ENCODE measurements around the gene SYTL3.

SYTL3 gene

DNA sequence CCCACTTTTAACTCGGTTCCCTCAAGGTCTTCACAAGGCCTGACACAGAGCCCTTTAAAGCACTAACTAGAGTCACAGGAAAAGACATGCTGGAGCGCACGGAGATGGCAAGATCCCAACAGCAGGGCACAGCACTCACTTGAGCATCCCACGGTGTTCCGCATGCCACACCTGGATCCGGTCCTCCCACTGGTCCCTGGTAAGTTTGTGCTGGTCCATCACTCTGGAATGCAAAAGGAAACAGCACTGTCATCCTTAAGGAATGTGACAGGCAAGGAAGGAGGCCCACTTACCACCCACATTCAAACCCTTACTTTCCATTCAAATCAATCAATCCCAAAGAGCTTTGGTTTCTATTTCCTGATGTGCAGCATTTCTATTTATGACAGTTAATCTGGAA is 134.7 kb downstream of the SYTL3 start:
- no peak overlapping the region for H3K4ac ChIP-seq (ENCODE audit: low read length)
- H2BK12ac ChIP-seq (ENCODE audit: low read length) = no peak overlapping the region
- no peak overlapping the region for H2AK5ac ChIP-seq (ENCODE audit: low read depth, low read length)
- no peak overlapping the region for H3K9ac ChIP-seq (ENCODE audit: low read depth, low read length, poor library complexity)
- H3K4me1 ChIP-seq (ENCODE audit: control insufficient read depth in 2 of 2, insufficient read depth in 1 of 2, low read depth in 1 of 2, low read length in 2 of 2) = peaks cover 0 to 5% of the 10 kb centered on the region in 2 donors
- no peak overlapping the region for H3K4me2 ChIP-seq (ENCODE audit: insufficient read depth, low read length, poor library complexity, severe bottlenecking)
- no peak overlapping the region for H2BK15ac ChIP-seq (ENCODE audit: low read length)
- DNase-seq (ENCODE audit: low spot score) = no peak
- H4K8ac ChIP-seq (ENCODE audit: low read depth, low read length) = no peak overlapping the region
- H3K27ac ChIP-seq (replicated peaks; ENCODE audit: low read length) = no peak overlapping the region
- H3K27me3 ChIP-seq (ENCODE audit: control insufficient read depth in 3 of 3, insufficient read depth in 3 of 3, low read depth in 1 of 3, low read length in 3 of 3) = no peaks in the 10 kb centered on the region
- H3K4me3 ChIP-seq (ENCODE audit: low read length in 2 of 2) = no peak overlapping the region
- H2BK5ac ChIP-seq (ENCODE audit: low read length) = no peak overlapping the region
- no peaks in the 10 kb centered on the region for H3K79me1 ChIP-seq (ENCODE audit: low read depth, low read length)
- H2BK120ac ChIP-seq (ENCODE audit: low read depth, low read length) = no peak overlapping the region
- no peak overlapping the region for H3K18ac ChIP-seq (ENCODE audit: low read length)
- no peak overlapping the region for H4K91ac ChIP-seq (ENCODE audit: low read depth, low read length, poor library complexity)
- H3K36me3 ChIP-seq (replicated peaks in 1 of 2; ENCODE audit: control insufficient read depth in 2 of 2, insufficient read depth in 2 of 2, low read length in 2 of 2) = peaks cover 44 to 93% of the 10 kb centered on the region in 2 donors
- no peak overlapping the region for H3K23ac ChIP-seq (ENCODE audit: low read depth, low read length, poor library complexity)
- no peak overlapping the region for H2AFZ ChIP-seq (ENCODE audit: low read length)
- no CpG with 5 or more reads among the region's 6 CpGs for WGBS, 2 donors (ENCODE audit: extremely low coverage in 2 of 2, insufficient read length in 2 of 2, insufficient replicate concordance in 1 of 2)
- no peak overlapping the region for H3K14ac ChIP-seq (ENCODE audit: low read length)
- H3K9me3 ChIP-seq (replicated peaks in 1 of 2; ENCODE audit: control insufficient read depth in 2 of 2, insufficient read depth in 1 of 2, low read depth in 1 of 2, low read length in 2 of 2) = peaks cover 0 to 2% of the 10 kb centered on the region in 2 donors

DNA sequence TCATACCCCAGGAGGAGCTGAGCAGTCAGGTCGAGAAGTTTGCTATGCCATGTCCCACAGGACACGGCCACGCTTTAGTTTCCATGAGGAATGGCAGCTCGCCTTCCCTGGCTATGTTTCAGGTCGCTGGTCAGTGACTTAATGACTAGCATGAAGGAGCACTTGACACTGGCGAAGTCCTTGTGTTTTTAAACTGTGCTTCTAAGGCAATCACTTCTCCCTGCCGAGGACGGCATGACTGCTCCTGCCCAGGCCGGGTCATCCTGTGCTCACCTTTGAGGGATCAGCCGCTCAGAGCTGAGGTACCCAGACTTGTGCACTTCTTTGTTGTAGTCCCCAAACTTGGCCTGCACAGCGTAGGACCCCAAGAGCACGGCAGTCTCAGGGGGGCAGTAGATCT is 135.2 kb downstream of the SYTL3 start:
- Histone ChIP-seq H4K91ac (ENCODE audit: low read depth, low read length, poor library complexity) (no peak overlapping the region), H3K23ac (ENCODE audit: low read depth, low read length, poor library complexity) (peak overlapping the region; percentile 4), H2BK5ac (ENCODE audit: low read length) (no peak overlapping the region), H2BK15ac (ENCODE audit: low read length) (no peak overlapping the region), H3K14ac (ENCODE audit: low read length) (no peak overlapping the region), H3K27ac (replicated peaks; ENCODE audit: low read length) (no peak overlapping the region), H3K18ac (ENCODE audit: low read length) (no peak overlapping the region), H2BK120ac (ENCODE audit: low read depth, low read length) (no peak overlapping the region), H2AFZ (ENCODE audit: low read length) (no peak overlapping the region), H3K4me1 (ENCODE audit: control insufficient read depth in 2 of 2, insufficient read depth in 1 of 2, low read depth in 1 of 2, low read length in 2 of 2) (peaks cover 0 to 5% of the 10 kb centered on the region in 2 donors), H3K9me3 (replicated peaks in 1 of 2; ENCODE audit: control insufficient read depth in 2 of 2, insufficient read depth in 1 of 2, low read depth in 1 of 2, low read length in 2 of 2) (peaks cover 0 to 2% of the 10 kb centered on the region in 2 donors), H2AK5ac (ENCODE audit: low read depth, low read length) (no peak overlapping the region), H3K27me3 (ENCODE audit: control insufficient read depth in 3 of 3, insufficient read depth in 3 of 3, low read depth in 1 of 3, low read length in 3 of 3) (no peaks in the 10 kb centered on the region), H3K4me3 (ENCODE audit: low read length in 2 of 2) (no peak overlapping the region), H4K8ac (ENCODE audit: low read depth, low read length) (no peak overlapping the region), H2BK12ac (ENCODE audit: low read length) (no peak overlapping the region), H3K9ac (ENCODE audit: low read depth, low read length, poor library complexity) (peak overlapping the region; percentile 18), H3K36me3 (replicated peaks in 1 of 2; ENCODE audit: control insufficient read depth in 2 of 2, insufficient read depth in 2 of 2, low read length in 2 of 2) (peaks cover 44 to 92% of the 10 kb centered on the region in 2 donors), H3K4me2 (ENCODE audit: insufficient read depth, low read length, poor library complexity, severe bottlenecking) (no peak overlapping the region), H3K79me1 (ENCODE audit: low read depth, low read length) (no peaks in the 10 kb centered on the region), H3K4ac (ENCODE audit: low read length) (no peak overlapping the region)
- WGBS, 2 donors (ENCODE audit: extremely low coverage in 2 of 2, insufficient read length in 2 of 2, insufficient replicate concordance in 1 of 2) = no CpG with 5 or more reads among the region's 12 CpGs
- no peak for DNase-seq (ENCODE audit: low spot score)

DNA sequence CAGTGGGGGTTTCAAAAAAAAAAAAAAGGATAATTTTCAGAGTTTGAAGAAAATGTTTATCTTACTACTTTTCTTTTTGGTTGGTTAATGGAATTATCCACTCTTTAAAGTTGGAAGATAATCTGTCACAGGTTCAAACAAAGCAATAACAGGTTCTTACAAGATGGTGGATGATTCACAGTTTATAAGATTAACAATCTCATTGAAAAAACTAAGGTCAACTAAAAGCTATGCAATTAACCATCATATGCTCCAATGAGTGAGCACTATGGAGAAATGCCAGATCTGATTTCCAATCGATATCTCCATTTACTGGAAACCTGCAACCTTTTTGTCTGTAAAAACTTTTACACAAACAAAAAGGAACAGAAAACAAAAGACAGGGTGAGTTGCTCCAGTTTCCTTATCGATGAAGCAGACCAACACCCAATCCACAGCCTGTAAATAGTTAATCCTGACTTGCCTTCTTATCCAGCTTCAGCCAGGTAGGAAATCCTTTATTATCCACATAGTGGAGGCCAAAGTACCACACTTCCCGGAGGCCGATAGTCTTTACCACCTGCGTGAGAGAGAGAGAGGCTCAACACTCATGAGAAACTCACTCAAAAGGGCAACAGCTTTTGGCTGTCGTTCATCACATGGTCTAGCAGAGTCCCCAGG is 136.9 kb downstream of the SYTL3 start:
- Histone ChIP-seq H4K91ac (ENCODE audit: low read depth, low read length, poor library complexity) (no peak overlapping the region), H3K4me3 (ENCODE audit: low read length in 2 of 2) (no peak overlapping the region), H3K14ac (ENCODE audit: low read length) (no peak overlapping the region), H3K79me1 (ENCODE audit: low read depth, low read length) (no peaks in the 10 kb centered on the region), H2BK5ac (ENCODE audit: low read length) (no peak overlapping the region), H3K4ac (ENCODE audit: low read length) (no peak overlapping the region), H2BK15ac (ENCODE audit: low read length) (no peak overlapping the region), H4K8ac (ENCODE audit: low read depth, low read length) (no peak overlapping the region), H3K9ac (ENCODE audit: low read depth, low read length, poor library complexity) (no peak overlapping the region), H2BK120ac (ENCODE audit: low read depth, low read length) (no peak overlapping the region), H2BK12ac (ENCODE audit: low read length) (no peak overlapping the region), H3K4me1 (ENCODE audit: control insufficient read depth in 2 of 2, insufficient read depth in 1 of 2, low read depth in 1 of 2, low read length in 2 of 2) (peaks cover 0 to 1% of the 10 kb centered on the region in 2 donors), H3K23ac (ENCODE audit: low read depth, low read length, poor library complexity) (no peak overlapping the region), H3K36me3 (replicated peaks in 1 of 2; ENCODE audit: control insufficient read depth in 2 of 2, insufficient read depth in 2 of 2, low read length in 2 of 2) (peaks cover 39 to 74% of the 10 kb centered on the region in 2 donors), H3K18ac (ENCODE audit: low read length) (no peak overlapping the region), H3K27ac (replicated peaks; ENCODE audit: low read length) (no peak overlapping the region), H2AK5ac (ENCODE audit: low read depth, low read length) (no peak overlapping the region), H3K27me3 (ENCODE audit: control insufficient read depth in 3 of 3, insufficient read depth in 3 of 3, low read depth in 1 of 3, low read length in 3 of 3) (no peaks in the 10 kb centered on the region), H2AFZ (ENCODE audit: low read length) (no peak overlapping the region), H3K4me2 (ENCODE audit: insufficient read depth, low read length, poor library complexity, severe bottlenecking) (no peak overlapping the region), H3K9me3 (replicated peaks in 1 of 2; ENCODE audit: control insufficient read depth in 2 of 2, insufficient read depth in 1 of 2, low read depth in 1 of 2, low read length in 2 of 2) (no peaks in the 10 kb centered on the region)
- no CpG with 5 or more reads among the region's 6 CpGs for WGBS, 2 donors (ENCODE audit: extremely low coverage in 2 of 2, insufficient read length in 2 of 2, insufficient replicate concordance in 1 of 2)
- DNase-seq (ENCODE audit: low spot score) = no peak

DNA sequence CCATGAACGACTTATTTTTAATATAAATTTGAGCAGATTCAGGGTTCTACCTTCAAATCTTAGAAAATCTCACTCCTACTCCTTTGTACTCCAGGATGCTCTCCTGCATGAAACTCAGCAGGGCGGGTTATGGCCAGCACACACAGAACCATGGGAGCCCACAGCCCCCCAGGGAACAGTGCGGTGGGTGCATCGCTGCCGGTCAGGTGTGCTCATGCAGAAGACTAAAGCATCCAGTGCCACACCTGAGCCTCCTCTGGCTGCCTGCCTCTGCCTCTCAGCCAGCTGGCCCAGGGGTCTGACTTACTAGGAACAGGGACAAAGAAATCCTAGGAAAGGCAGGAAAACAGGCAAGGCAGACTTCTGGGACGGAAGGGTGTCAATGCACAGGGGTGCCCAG is 137.5 kb downstream of the SYTL3 start:
- no peak overlapping the region for H2AFZ ChIP-seq (ENCODE audit: low read length)

More for the DNA sequence above, 137.5 kb downstream of the SYTL3 start:
- H3K27ac ChIP-seq (replicated peaks; ENCODE audit: low read length) = no peak overlapping the region
- no peak overlapping the region for H3K4me3 ChIP-seq (ENCODE audit: low read length in 2 of 2)
- no peaks in the 10 kb centered on the region for H3K27me3 ChIP-seq (ENCODE audit: control insufficient read depth in 3 of 3, insufficient read depth in 3 of 3, low read depth in 1 of 3, low read length in 3 of 3)
- no peak overlapping the region for H4K91ac ChIP-seq (ENCODE audit: low read depth, low read length, poor library complexity)
- H2BK12ac ChIP-seq (ENCODE audit: low read length) = no peak overlapping the region
- no peaks in the 10 kb centered on the region for H3K79me1 ChIP-seq (ENCODE audit: low read depth, low read length)
- no peak overlapping the region for H3K4ac ChIP-seq (ENCODE audit: low read length)
- peak overlapping the region; percentile 39 for H3K9ac ChIP-seq (ENCODE audit: low read depth, low read length, poor library complexity)
- no peak overlapping the region for H2BK120ac ChIP-seq (ENCODE audit: low read depth, low read length)
- H2AK5ac ChIP-seq (ENCODE audit: low read depth, low read length) = no peak overlapping the region
- no peak overlapping the region for H2BK5ac ChIP-seq (ENCODE audit: low read length)
- H3K14ac ChIP-seq (ENCODE audit: low read length) = no peak overlapping the region
- H3K4me2 ChIP-seq (ENCODE audit: insufficient read depth, low read length, poor library complexity, severe bottlenecking) = no peak overlapping the region
- H3K36me3 ChIP-seq (replicated peaks in 1 of 2; ENCODE audit: control insufficient read depth in 2 of 2, insufficient read depth in 2 of 2, low read length in 2 of 2) = peaks cover 34 to 68% of the 10 kb centered on the region in 2 donors
- no peak for DNase-seq (ENCODE audit: low spot score)
- no peak overlapping the region for H3K18ac ChIP-seq (ENCODE audit: low read length)
- peaks cover 0 to 1% of the 10 kb centered on the region in 2 donors for H3K4me1 ChIP-seq (ENCODE audit: control insufficient read depth in 2 of 2, insufficient read depth in 1 of 2, low read depth in 1 of 2, low read length in 2 of 2)
- WGBS, 2 donors (ENCODE audit: extremely low coverage in 2 of 2, insufficient read length in 2 of 2, insufficient replicate concordance in 1 of 2) = no CpG with 5 or more reads among the region's 6 CpGs
- H3K9me3 ChIP-seq (replicated peaks in 1 of 2; ENCODE audit: control insufficient read depth in 2 of 2, insufficient read depth in 1 of 2, low read depth in 1 of 2, low read length in 2 of 2) = no peaks in the 10 kb centered on the region
- no peak overlapping the region for H3K23ac ChIP-seq (ENCODE audit: low read depth, low read length, poor library complexity)
- no peak overlapping the region for H4K8ac ChIP-seq (ENCODE audit: low read depth, low read length)
- H2BK15ac ChIP-seq (ENCODE audit: low read length) = no peak overlapping the region

Data from neuronal stem cell (in vitro differentiated cells).